SK-N-MC (cell line): Measurements from ENCODE around the gene IL1RAPL1.

Source experiments
- EZH2 ChIP-seq: fragments of 200-600 bp; sonication (generic); IDR thresholded peaks from one replicate; pipeline ENCODE4 v1.6.1; 2017; ENCODE audit warnings: antibody characterized with exemption
- FOXP2 ChIP-seq: optimal IDR thresholded peaks from 2 replicates; pipeline ENCODE3; 2011; ENCODE audit warnings: mild to moderate bottlenecking, moderate library complexity; ENCODE audit not compliant: insufficient read depth; ENCODE audit errors: extremely low read length, control extremely low read depth
- POLR2AphosphoS5 ChIP-seq: IDR thresholded peaks from 2 replicates; pipeline ENCODE4 v1.6.1; 2012; ENCODE audit warnings: mild to moderate bottlenecking, low read depth, low read length, borderline replicate concordance

- TF ChIP-seq POLR2AphosphoS5 (no peak), EZH2 (no peak), FOXP2 (no peak)
These were observed 556.5 kb downstream of the IL1RAPL1 start for GRCh38 chrX:29143756-29144155.
